ENCODE data around the gene CSF2RB.
A peak's percentile ranks its signal among the peaks of the same experiment; 100 is the strongest.

Gene CSF2RB

GRCh38 chr22:36913427-36914389 is at the start of gene CSF2RB:
TSS of gene CSF2RB (plus strand) at chr22:36913628. CDS start at chr22:36922208, 8,580 bp downstream.
- H3K4me3 ChIP-seq = peak within 1 kb of the TSS; percentile 22 to 26
- H3K9me3 ChIP-seq = peaks cover 0 to 1% (median 0%) of the 10 kb centered on the region in 3 donors
- no peaks in the 10 kb centered on the region for H3K36me3 ChIP-seq
- no peak within 1 kb of the TSS for H3K27ac ChIP-seq
- TF ChIP-seq CTCF (IDR thresholded peaks at IDR 0.05) = no peak
- H3K4me1 ChIP-seq = no peaks in the 10 kb centered on the region
- peaks cover 0 to 9% of the 10 kb centered on the region in 2 donors for H3K27me3 ChIP-seq
- DNase-seq = peak; percentile 53 to 70
- intact Hi-C loops (cut with DNase I; ENCODE audit: low total_unique reads) = no loop called here

- H3K36me3 ChIP-seq = no peaks in the 10 kb centered on the region
- no peak for DNase-seq
- intact Hi-C loops (cut with DNase I; ENCODE audit: low total_unique reads) = no loop called here
- H3K27ac ChIP-seq = no peak overlapping the region
- H3K4me1 ChIP-seq = no peaks in the 10 kb centered on the region
- no peak overlapping the region for H3K4me3 ChIP-seq
- no peaks in the 10 kb centered on the region for H3K9me3 ChIP-seq
- peaks cover 0 to 33% of the 10 kb centered on the region in 2 donors for H3K27me3 ChIP-seq
- TF ChIP-seq CTCF (IDR thresholded peaks at IDR 0.05) = no peak
Observed at GRCh38 chr22:36863979-36864378, 49.4 kb upstream of the CSF2RB start.

DNA sequence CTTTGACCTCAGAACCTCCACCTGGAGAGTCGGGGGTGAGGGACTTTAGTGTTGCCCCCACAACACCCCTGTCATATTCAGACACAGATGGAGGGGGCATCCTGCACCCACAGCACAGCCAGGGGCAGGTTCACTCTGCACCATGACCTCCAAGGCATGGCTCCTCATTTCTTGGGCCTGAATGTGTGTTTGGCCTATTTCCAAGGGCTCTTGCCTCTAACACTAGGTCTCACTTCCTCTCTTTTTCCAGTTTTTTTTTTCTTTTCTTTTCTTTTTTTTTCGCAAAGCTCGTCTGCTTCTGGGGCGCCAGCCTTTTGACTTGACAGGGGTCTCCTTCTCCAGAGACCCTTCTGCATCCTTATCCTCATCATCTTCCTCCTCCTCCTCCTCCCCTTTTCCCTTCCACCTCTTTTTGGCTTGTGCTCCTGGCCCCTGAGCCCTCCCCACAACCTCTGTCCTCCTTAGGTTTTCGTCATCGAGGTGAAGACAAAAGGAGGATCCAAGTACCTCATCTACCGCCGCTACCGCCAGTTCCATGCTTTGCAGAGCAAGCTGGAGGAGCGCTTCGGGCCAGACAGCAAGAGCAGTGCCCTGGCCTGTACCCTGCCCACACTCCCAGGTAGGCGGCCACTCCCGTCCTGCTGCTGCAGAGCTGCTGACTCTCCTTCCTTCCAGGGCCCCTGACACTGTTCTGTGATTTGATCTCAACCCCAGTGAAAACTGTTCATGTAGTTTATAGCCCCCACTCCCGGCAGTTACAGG is 48.8 kb upstream of the CSF2RB start:
- no peak for DNase-seq
- Histone ChIP-seq H3K4me3 (no peak overlapping the region), H3K27ac (no peak overlapping the region), H3K4me1 (no peaks in the 10 kb centered on the region), H3K27me3 (peaks cover 0 to 37% of the 10 kb centered on the region in 2 donors), H3K9me3 (no peaks in the 10 kb centered on the region), H3K36me3 (no peaks in the 10 kb centered on the region)
- intact Hi-C loops (cut with DNase I; ENCODE audit: low total_unique reads) = no loop called here
- TF ChIP-seq CTCF (IDR thresholded peaks at IDR 0.05) = no peak

- H3K27me3 ChIP-seq = peaks cover 0 to 44% of the 10 kb centered on the region in 2 donors
- DNase-seq = no peak
- H3K4me3 ChIP-seq = no peak overlapping the region
- no peaks in the 10 kb centered on the region for H3K4me1 ChIP-seq
- H3K9me3 ChIP-seq = no peaks in the 10 kb centered on the region
- intact Hi-C loops (cut with DNase I; ENCODE audit: low total_unique reads) = no loop called here
- TF ChIP-seq CTCF (IDR thresholded peaks at IDR 0.05) = no peak
- no peaks in the 10 kb centered on the region for H3K36me3 ChIP-seq
- no peak overlapping the region for H3K27ac ChIP-seq
Observed at GRCh38 chr22:36865346-36865745, 48.1 kb upstream of the CSF2RB start.

- peaks cover 0 to 61% of the 10 kb centered on the region in 2 donors for H3K27me3 ChIP-seq
- no peak for TF ChIP-seq CTCF (IDR thresholded peaks at IDR 0.05)
- no peak overlapping the region for H3K27ac ChIP-seq
- no peaks in the 10 kb centered on the region for H3K4me1 ChIP-seq
- H3K4me3 ChIP-seq = no peak overlapping the region
- H3K9me3 ChIP-seq = no peaks in the 10 kb centered on the region
- intact Hi-C loops (cut with DNase I; ENCODE audit: low total_unique reads) = no loop called here
- DNase-seq = no peak
- H3K36me3 ChIP-seq = no peaks in the 10 kb centered on the region
Observed at GRCh38 chr22:36867695-36868094, 45.7 kb upstream of the CSF2RB start.
